ENCODE results near the gene ANKRD63.

- TF ChIP-seq CTCF (IDR thresholded peaks at IDR 0.05; ENCODE audit: borderline replicate concordance, extremely low read depth, low read length, poor library complexity, severe bottlenecking) (no peak), EZH2 (IDR thresholded peaks at IDR 0.05; ENCODE audit: borderline replicate concordance, low read depth, low read length, severe bottlenecking) (no peak)
Measured at GRCh38 chr15:40263024-40263754, 19.7 kb downstream of the ANKRD63 start.
